Activated CD4-positive, alpha-beta T cell treated with anti-CD3 and anti-CD28 coated beads, Interleukin-2, Interleukin-4, amounts not matched to agents 100 ng/mL and 50 ng/mL, durations not matched to agents 16 hours and 8 hours (primary cell): ENCODE results near the gene ABLIM1.
A peak's percentile ranks its signal among the peaks of the same experiment; 100 is the strongest.

Source experiments
- DNase-seq: peaks from one replicate; pipeline ENCODE4 v3.0.0-alpha.2; 2020; ENCODE audit warnings: low spot score

The ABLIM1 gene

GRCh38 chr10:114623661-114624294 lies 34.3 kb downstream of the ABLIM1 start:
- DNase-seq: no peak

DNA sequence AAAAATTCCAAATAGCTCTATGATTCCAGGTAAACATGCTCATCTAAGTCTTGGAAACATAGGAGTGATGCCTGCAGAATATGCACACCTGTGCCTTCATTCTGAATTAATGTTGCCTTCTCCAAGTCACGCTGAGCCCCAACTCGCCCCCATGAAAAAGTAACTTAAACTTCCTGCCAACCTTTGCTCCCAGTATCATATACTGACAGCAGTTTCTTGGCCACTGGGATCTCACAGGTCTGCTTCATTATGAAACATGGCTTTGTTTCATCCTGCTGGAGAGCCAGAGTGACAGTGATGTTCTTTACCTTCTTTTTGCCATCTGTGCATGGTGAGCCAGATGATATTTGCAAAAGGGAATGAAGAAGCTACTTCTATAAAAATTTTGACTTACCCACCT lies 34.9 kb downstream of the ABLIM1 start:
- no peak for DNase-seq

DNA sequence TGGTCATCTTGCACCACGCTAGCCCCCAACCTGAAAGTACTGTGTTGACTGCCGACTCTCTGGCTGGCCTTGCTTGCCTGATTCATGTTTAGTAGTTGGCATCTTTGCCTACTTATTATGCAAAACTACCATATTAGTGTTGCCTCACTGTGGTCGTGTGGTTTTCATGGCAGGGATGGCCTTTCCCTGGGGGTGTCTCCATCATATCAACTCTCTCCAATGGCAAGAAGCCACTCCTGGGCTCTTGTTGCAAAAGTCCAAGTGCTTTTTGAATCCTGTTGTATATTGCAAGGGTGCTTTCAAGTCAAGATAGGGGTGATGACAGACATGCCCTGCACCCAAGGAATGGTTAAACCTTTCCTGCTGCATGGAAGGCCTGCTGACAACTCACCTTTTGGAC lies 39.4 kb downstream of the ABLIM1 start:
- DNase-seq: no peak

DNA sequence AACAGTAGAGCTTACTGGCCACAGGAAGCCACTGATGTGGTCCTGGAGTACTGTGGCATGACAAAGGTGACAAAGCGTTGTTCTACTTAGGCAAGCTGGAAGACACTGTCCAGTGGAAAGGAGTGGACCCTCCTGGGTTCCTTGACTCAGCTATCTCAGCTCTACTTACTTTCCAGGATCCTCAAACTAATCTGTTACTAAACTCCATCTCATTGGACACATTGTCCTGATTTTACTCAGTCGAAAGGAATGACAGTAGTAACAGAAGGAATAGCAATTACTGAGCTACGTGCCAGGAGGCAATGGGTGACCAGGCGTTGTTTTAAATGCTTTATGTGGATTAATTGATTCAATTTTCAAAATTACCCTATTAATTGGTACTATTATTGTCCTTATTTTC lies 41.6 kb downstream of the ABLIM1 start:
- no peak for DNase-seq

- DNase-seq: no peak
Observed at GRCh38 chr10:114616103-114616502, 42.0 kb downstream of the ABLIM1 start.

DNA sequence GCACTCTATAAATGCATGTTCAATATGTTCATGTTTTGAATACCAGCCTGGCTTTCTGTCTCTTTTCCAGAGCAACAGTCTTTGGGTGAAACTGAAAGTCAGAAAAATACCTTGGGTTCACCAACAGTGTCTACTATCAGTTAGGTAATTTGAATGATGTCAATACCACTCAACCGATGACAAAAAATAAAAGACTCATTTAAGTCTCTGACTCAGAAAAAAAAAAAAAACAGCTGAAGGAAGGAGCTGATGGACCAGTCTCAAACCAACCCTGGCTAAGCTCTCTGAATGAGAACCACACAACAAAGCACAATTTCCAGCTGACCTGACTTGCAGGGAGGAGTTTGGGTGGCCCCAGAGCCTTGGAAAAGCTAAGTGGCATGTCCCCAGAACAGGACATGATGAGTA lies 42.5 kb downstream of the ABLIM1 start:
- peak; percentile 62 for DNase-seq

DNA sequence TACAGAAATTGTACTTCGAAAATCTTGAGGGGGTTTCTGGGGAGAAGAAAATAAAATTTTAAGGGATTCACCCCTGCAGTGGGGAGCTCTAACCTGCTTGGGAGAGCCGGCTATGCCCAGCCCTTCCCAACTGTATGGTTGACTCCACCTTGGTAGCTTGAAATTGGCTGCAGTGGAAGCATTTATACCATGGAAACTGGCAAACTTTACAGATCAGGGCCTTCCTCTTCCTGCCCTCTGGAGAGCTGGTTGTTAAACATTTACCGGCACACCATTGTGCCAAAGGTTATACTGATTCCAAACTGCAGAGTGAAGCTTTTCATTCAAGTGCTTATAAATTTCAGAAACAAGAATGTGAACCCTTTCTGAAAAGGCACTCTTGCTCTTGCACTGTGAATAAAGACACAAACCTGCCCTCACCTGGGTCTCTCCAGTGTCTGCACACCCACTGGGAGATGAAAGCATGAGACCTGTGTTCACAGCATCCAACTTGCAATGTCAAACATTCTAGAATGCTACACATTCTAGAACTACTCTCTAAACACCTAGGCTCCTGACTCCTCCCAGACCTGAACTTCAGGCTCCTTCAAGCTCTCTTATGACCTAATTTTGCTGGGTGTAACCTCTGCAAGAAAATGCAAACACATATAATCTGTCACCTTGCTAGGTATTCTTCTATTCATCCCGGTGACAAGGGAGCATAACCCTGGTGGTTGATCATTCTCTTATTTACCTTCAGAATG lies 44.7 kb downstream of the ABLIM1 start:
- DNase-seq: no peak

DNA sequence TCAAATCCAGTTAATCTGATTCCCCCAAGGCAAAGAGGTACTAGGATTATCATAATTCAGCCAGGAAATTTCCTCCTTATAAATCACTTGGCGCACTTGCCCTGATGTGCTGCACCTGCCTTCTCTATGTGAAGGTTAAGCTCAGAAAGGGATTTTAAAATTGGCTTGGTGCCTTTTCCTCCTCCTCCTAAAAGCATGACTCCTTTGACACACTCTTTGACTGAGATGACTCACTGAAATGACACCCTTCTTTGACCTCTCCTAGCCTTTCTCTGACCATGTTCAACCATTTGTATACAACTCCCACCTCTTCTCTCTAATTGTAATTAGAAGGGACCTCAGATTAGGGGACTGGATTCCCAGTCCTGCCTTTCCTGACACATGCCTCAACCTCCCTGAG lies 46.5 kb downstream of the ABLIM1 start:
- no peak for DNase-seq

- no peak for DNase-seq
Observed at GRCh38 chr10:114609518-114610426, 48.3 kb downstream of the ABLIM1 start.

DNA sequence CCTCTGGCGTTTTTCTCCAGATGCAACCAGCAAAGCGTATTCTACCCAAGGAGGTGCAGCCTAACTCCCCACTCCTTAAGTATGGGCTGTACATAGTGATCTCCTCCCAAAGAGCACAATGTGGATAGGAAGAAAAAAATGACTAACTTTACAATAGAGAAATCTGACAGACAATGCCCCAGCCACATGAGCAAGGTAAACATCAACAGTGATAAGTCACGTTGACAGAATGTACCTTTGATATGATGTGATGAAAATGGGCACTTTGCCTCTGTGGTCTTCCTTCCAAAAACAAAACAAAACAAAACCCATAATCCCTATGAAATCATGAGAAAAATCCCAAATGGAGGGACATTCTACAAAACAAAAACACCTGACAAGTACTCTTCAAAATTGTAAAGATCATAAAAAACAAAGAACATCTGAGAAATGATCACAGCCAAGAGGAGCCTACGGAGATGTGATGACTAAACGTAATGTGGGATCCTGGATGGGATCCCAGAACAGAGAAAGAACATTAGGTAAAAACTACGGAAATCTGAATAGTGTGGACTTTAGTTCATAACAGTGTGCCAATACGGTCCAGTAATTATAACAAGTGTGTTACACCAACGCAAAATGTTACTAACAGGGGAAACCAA lies 50.6 kb downstream of the ABLIM1 start:
- no peak for DNase-seq

- peak; percentile 39 for DNase-seq
Observed at GRCh38 chr10:114605155-114605797, 52.8 kb downstream of the ABLIM1 start.

- DNase-seq: no peak
Observed at GRCh38 chr10:114604357-114605130, 53.5 kb downstream of the ABLIM1 start.

DNA sequence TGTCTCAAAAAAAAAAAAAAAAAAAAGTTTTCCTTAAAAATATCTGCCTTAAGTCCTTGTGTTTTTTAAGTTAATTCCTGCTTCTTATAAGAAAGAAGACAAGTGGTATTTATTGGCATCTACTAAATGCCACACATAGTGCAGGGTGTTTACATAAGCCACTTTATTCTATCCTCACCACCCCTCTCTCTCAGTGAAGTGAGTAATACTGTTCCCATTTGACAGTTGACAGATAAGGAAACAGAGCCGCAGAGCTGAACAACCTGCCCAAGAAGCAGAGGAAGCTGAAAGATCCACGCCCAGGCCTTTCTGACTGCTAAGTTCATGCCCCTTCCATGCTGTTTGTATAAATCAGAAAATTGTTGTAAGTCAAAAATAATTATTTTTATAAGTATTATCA lies 54.1 kb downstream of the ABLIM1 start:
- peak; percentile 71 for DNase-seq

DNA sequence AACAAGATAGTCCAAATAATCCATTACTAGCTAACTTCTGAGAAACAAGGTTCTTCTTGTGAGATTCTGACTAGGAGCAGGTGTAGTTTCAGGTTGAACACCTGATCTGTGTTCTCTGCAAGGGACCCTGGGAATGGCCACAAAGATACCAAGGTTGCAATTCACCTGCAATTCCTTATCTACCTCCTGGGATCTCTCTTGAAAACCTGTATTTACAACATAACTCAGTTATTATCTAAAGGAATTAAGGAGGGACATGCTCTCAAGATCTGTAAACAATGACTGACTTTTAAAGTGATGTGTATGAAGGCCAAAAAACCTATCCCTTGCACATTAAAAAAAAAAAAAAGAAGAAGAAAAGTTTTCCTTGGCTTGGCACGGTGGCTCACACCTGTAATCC lies 54.8 kb downstream of the ABLIM1 start:
- no peak for DNase-seq

- DNase-seq: no peak
Observed at GRCh38 chr10:114600057-114600456, 58.0 kb downstream of the ABLIM1 start.

- no peak for DNase-seq
Observed at GRCh38 chr10:114596793-114597192, 61.3 kb downstream of the ABLIM1 start.

DNA sequence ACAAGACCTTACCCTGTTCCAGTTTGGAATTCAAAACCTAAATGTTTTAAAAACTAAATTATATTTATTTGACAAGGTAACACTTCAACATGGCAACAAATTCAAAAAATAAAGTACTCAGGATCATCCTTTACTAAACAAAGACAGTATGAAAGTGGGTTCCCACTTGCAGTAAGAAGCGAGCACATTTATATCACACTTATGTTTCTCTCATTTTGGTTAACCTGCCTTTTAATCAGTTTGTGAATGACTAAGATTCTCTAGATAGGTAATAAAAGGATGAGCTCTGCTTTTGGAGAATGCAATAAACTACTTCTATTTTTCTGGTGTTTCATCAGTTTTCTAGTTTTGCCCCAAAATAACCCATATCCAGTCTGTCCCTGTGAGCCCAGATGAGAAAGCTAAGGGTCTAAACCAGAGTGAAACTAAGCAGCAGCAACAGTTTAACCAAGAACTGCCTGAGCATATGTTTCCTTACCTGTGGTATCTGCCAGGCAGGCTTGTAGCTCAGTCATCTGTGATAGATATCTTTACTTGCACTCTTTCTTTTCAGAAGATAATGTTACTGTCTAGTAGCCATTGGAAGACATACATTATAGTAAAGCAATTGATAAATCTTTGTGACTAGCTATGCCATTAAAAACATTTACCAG lies 64.1 kb downstream of the ABLIM1 start:
- DNase-seq: no peak

- no peak for DNase-seq
Observed at GRCh38 chr10:114593240-114593792, 64.8 kb downstream of the ABLIM1 start.

DNA sequence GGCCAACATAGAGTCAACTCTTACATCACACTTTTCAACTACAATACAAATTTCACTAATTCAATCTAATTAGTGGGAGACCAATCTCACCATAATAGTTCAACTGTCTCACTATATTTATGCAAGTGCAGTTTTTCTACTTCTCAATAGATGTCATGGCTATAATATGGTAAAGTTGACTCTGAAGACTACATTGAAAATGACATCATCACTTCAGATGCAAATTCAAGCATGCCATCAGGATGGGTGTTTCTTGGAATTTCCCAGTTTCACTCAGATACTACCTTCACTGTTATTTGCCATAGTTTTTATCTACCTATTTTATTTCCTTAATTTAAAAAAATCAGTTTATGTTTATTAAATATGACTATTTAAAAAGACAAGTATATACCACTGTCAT lies 67.1 kb downstream of the ABLIM1 start:
- DNase-seq: no peak

- no peak for DNase-seq
Observed at GRCh38 chr10:114584419-114584818, 73.7 kb downstream of the ABLIM1 start.
